Sigmoid colon (tissue), 4 donors: ENCODE measurements around the gene KCNJ5.
"Not testable (repeated sequence)": the region's sequence is repeated elsewhere in the genome, so short reads cannot be mapped to it uniquely, and the experiment has no call there.

Source experiments
- EP300 ChIP-seq, 4 donors: sonication (generic); formaldehyde crosslinking; IDR thresholded peaks; one replicate each; pipeline ENCODE4 v1.6.1; 2017; ENCODE audit warnings: antibody characterized with exemption in 4 of 4
- POLR2A ChIP-seq, 2 donors: fragments of 450-650 bp; IDR thresholded peaks; one replicate each; pipeline ENCODE4 v1.6.1; 2016; ENCODE audit warnings: antibody characterized with exemption in 2 of 2, mild to moderate bottlenecking in 2 of 2, moderate library complexity in 2 of 2
- POLR2AphosphoS5 ChIP-seq, 4 donors: sonication (generic); formaldehyde crosslinking; IDR thresholded peaks; one replicate each; pipeline ENCODE4 v1.6.1; 2017; ENCODE audit warnings: antibody characterized with exemption in 4 of 4
- TF ChIP-seq, protein P1 (sequence below), 4 experiments: fragments of 450-650 bp in 3 of 4; fragments of 200-600 bp in 1 of 4; IDR thresholded peaks; one replicate each; pipeline ENCODE4 v1.5.1; 2016 to 2019; ENCODE audit warnings: antibody characterized with exemption in 4 of 4, mild to moderate bottlenecking in 3 of 4, moderate library complexity in 2 of 4

DNA sequence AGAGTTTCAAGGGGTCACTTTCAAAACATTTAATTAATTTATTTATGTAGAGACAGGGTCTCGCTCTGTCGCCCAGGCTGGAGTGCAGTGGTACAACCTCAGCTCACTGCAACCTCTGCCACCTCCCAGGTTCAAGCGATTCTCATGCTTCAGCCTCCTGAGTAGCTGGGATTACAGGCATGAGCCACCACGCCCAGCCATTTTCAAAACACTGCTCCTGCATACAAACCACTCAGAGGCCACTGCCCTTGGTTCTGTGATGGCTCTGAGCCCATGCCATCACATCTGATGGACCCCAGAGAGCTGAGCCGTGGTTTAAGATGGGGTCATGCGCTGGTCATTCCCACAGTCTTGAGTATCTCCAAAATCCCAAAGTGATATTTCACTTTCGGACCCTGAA is 28.5 kb downstream of the KCNJ5 start:
- TF ChIP-seq, protein P1, sequence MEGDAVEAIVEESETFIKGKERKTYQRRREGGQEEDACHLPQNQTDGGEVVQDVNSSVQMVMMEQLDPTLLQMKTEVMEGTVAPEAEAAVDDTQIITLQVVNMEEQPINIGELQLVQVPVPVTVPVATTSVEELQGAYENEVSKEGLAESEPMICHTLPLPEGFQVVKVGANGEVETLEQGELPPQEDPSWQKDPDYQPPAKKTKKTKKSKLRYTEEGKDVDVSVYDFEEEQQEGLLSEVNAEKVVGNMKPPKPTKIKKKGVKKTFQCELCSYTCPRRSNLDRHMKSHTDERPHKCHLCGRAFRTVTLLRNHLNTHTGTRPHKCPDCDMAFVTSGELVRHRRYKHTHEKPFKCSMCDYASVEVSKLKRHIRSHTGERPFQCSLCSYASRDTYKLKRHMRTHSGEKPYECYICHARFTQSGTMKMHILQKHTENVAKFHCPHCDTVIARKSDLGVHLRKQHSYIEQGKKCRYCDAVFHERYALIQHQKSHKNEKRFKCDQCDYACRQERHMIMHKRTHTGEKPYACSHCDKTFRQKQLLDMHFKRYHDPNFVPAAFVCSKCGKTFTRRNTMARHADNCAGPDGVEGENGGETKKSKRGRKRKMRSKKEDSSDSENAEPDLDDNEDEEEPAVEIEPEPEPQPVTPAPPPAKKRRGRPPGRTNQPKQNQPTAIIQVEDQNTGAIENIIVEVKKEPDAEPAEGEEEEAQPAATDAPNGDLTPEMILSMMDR (IDR thresholded peaks at IDR 0.05), result not testable (repeated sequence)
- TF ChIP-seq POLR2AphosphoS5, EP300, POLR2A (IDR thresholded peaks at IDR 0.05): not testable (repeated sequence)
